ENCODE measurements around the gene TMA7.
A peak's percentile ranks its signal among the peaks of the same experiment; 100 is the strongest.

The TMA7 gene

DNA sequence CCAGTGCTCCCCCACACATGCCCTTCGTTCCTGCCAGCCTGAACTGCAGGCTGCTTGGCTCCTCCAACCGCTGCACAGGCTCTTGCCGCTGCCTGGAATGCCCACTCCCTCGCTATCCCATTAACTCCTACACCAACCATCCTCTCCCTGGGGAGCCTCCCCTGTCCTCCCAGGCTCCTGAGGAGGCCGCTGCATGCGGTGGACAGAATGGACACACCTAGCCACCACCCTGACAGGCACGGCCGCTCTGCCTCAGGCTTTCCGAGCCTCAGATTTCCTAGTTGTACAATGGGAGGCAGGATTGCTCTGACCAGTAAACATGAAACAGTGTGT, 12.5 kb upstream of the TMA7 start:
- Histone ChIP-seq H3K4me1 (ENCODE audit: control insufficient read depth, insufficient read depth, low read length) (peaks cover 15% of the 10 kb centered on the region), H3K27me3 (ENCODE audit: control insufficient read depth, insufficient read depth, low read length) (no peaks in the 10 kb centered on the region), H3K9me3 (ENCODE audit: control insufficient read depth, insufficient read depth, low read length) (no peaks in the 10 kb centered on the region), H3K36me3 (ENCODE audit: control insufficient read depth, insufficient read depth, low read length) (peaks cover 26% of the 10 kb centered on the region), H3K4me3 (ENCODE audit: low read depth, low read length) (no peak overlapping the region), H3K9ac (ENCODE audit: low read depth, low read length) (peak overlapping the region; percentile 42)

DNA sequence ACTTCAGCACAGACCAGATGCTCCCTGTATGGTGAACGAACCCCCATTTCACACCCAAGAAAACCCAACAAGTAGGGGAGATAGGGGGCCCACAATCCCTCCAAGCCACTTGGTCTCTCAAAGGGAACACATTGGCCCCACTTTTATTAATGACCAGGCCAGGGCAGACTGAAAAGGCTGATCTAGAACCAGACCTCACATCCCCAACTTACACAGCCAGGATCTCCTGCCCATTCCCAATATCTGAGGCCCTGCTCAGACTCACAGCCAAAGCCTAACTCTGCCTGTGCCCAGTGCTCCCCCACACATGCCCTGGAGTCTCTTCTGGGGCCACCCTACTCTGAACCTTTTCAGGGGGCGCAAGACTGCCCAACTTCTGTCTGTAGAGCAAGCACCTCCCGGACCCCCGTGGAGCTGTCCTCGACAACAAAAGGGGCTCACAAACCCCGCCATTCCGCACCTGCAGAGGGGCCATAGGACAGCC, 11.9 kb upstream of the TMA7 start:
- Histone ChIP-seq H3K4me3 (ENCODE audit: low read depth, low read length) (peak overlapping the region; percentile 78), H3K27me3 (ENCODE audit: control insufficient read depth, insufficient read depth, low read length) (no peaks in the 10 kb centered on the region), H3K36me3 (ENCODE audit: control insufficient read depth, insufficient read depth, low read length) (peaks cover 31% of the 10 kb centered on the region), H3K9me3 (ENCODE audit: control insufficient read depth, insufficient read depth, low read length) (no peaks in the 10 kb centered on the region), H3K4me1 (ENCODE audit: control insufficient read depth, insufficient read depth, low read length) (peaks cover 18% of the 10 kb centered on the region), H3K9ac (ENCODE audit: low read depth, low read length) (peak overlapping the region; percentile 47)

DNA sequence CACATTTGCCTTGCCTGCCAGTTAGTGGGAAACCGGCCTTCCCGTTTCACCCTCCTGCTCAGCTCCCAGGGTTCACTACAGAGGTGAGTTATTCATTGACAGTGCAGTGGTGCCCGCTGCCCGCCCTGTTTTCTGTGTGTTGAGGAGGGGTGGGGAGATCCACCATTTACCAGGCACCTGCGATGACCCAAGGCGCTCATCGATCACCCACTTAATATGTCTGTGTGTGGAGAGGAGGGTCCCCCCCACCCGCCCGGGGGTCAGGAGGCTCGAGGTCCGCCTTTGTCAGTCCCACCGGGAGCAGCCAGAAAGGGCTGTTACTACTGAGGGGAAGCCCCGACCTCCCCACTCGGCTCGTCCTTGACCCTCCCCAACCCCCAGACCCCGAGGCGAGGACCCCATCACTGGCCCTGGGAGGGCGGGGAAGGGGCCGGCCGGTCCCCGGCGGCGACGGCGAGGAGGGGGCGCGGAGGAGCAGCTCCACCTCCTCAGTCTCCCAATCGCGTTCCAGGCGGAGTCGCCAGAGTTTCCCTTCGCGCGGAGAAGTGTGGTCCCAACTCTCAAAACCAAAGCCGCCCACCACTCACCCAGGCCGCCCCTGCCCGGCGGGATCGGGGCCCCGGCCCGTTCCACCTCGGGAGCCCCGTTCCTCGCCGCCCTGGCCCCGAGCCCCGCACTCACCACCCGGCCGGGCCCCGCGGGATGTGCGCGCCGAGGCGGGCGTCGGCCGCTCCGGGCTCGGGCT, 11.3 kb upstream of the TMA7 start:
- H3K27me3 ChIP-seq (ENCODE audit: control insufficient read depth, insufficient read depth, low read length), result no peaks in the 10 kb centered on the region

DNA sequence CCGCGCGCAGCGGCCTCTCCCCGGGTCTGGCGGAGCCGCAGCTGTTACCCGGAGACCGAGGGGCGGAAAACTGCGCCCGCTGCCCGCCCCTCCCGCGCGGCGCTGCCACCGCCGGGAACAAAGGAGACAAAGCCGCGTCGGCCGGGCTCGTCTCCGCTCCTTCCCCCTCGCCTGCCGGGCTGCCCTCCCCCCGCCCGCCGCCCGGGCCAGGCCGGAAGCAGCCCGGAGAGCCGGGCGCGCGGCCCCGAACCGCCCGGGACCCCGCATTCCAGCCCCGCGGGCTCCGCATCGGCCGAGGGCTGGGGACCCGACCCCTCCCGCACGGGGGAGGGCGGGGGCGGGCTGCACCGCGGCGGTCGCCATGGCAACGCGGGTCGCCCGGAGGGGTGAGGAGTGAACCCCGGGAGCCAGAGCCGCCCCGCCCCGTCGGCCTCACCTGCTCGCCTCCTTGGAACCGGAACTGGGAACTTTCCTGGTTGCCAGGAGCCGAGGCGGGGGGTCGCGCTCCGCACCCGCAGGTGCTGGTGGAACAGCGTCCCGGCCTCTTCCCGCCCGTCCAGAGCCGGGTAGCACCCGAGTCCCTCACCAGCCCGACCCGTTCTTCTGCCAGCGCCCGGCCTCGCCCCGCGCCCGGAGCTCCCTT, 10.6 kb upstream of the TMA7 start:
- Histone ChIP-seq H3K27me3 (ENCODE audit: control insufficient read depth, insufficient read depth, low read length) (no peaks in the 10 kb centered on the region), H3K4me3 (ENCODE audit: low read depth, low read length) (peak overlapping the region; percentile 78), H3K9ac (ENCODE audit: low read depth, low read length) (peak overlapping the region; percentile 70), H3K4me1 (ENCODE audit: control insufficient read depth, insufficient read depth, low read length) (peaks cover 19% of the 10 kb centered on the region), H3K9me3 (ENCODE audit: control insufficient read depth, insufficient read depth, low read length) (no peaks in the 10 kb centered on the region), H3K36me3 (ENCODE audit: control insufficient read depth, insufficient read depth, low read length) (peaks cover 26% of the 10 kb centered on the region)

More for the DNA sequence above, 11.3 kb upstream of the TMA7 start:
- H3K36me3 ChIP-seq (ENCODE audit: control insufficient read depth, insufficient read depth, low read length), result peaks cover 29% of the 10 kb centered on the region
- peaks cover 19% of the 10 kb centered on the region for H3K4me1 ChIP-seq (ENCODE audit: control insufficient read depth, insufficient read depth, low read length)
- H3K4me3 ChIP-seq (ENCODE audit: low read depth, low read length), result peak overlapping the region; percentile 78
- no peaks in the 10 kb centered on the region for H3K9me3 ChIP-seq (ENCODE audit: control insufficient read depth, insufficient read depth, low read length)
- H3K9ac ChIP-seq (ENCODE audit: low read depth, low read length), result peak overlapping the region; percentile 70

DNA sequence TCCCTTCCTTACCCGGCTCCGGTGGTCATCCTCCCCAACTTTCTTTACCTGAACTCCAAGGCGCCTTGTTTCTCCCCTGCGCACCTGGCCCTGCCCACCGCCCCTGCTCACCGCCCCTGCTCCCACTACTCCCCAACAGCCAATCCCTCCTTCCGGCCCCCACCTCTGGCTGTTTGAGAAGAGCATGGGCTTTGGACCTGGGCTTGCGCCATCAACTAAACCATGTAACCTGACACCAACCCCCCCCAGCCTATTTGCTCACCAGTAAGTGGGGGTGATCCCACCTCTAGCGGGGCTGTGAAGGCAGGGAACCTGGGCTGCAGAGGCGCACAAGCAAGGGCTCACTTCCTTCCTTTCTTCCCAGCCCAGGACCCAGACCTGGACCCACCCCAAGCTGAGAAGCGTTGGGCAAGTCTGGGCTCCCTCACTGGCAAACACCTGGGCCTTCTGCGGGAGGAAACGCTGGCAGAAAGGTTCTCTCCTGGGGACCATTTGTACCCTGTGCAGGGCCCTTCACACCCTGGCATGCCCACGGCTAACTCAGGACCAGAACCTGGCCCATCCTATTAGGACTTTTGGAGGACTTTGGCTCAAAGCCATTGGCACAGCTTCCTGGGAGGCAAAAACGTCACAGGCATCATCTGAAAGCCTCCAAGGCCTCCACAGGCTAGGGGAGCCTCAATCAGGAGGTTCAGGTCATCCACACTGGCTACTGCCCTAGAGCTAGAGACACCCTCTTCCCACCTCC, 9.9 kb upstream of the TMA7 start, which contains the start of gene PLXNB1:
PLXNB1 (minus strand) TSS at position 127 of the 748 bp plus-strand sequence. CDS start 5,475 bp downstream, outside the sequence.
- Histone ChIP-seq H3K27me3 (ENCODE audit: control insufficient read depth, insufficient read depth, low read length) (no peaks in the 10 kb centered on the region), H3K9ac (ENCODE audit: low read depth, low read length) (peak within 1 kb of the TSS; percentile 79), H3K4me1 (ENCODE audit: control insufficient read depth, insufficient read depth, low read length) (peaks cover 19% of the 10 kb centered on the region), H3K4me3 (ENCODE audit: low read depth, low read length) (peak within 1 kb of the TSS; percentile 78), H3K9me3 (ENCODE audit: control insufficient read depth, insufficient read depth, low read length) (no peaks in the 10 kb centered on the region), H3K36me3 (ENCODE audit: control insufficient read depth, insufficient read depth, low read length) (peaks cover 26% of the 10 kb centered on the region)

DNA sequence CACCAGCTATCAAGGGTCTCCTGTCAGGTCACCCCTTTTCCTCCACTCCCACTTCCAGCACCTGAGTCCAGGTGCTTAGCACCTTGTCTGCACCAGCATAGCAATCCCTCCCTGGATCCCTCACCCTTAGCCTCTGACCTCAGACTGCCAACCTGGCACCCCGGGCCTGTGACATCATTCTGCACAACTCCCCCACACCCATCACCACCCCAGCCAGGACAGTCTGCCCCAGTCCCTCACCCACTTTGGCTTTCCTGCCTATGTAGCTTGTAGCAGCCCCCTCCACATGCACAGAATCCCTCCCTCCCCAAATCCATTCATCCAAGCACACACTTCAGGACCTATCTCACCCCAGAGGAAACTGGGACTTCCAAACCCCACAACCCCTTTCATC, 9.4 kb upstream of the TMA7 start:
- H3K4me3 ChIP-seq (ENCODE audit: low read depth, low read length), result peak overlapping the region; percentile 78
- peaks cover 23% of the 10 kb centered on the region for H3K4me1 ChIP-seq (ENCODE audit: control insufficient read depth, insufficient read depth, low read length)
- peaks cover 26% of the 10 kb centered on the region for H3K36me3 ChIP-seq (ENCODE audit: control insufficient read depth, insufficient read depth, low read length)
- peak overlapping the region; percentile 79 for H3K9ac ChIP-seq (ENCODE audit: low read depth, low read length)
- H3K9me3 ChIP-seq (ENCODE audit: control insufficient read depth, insufficient read depth, low read length), result no peaks in the 10 kb centered on the region
- H3K27me3 ChIP-seq (ENCODE audit: control insufficient read depth, insufficient read depth, low read length), result no peaks in the 10 kb centered on the region

DNA sequence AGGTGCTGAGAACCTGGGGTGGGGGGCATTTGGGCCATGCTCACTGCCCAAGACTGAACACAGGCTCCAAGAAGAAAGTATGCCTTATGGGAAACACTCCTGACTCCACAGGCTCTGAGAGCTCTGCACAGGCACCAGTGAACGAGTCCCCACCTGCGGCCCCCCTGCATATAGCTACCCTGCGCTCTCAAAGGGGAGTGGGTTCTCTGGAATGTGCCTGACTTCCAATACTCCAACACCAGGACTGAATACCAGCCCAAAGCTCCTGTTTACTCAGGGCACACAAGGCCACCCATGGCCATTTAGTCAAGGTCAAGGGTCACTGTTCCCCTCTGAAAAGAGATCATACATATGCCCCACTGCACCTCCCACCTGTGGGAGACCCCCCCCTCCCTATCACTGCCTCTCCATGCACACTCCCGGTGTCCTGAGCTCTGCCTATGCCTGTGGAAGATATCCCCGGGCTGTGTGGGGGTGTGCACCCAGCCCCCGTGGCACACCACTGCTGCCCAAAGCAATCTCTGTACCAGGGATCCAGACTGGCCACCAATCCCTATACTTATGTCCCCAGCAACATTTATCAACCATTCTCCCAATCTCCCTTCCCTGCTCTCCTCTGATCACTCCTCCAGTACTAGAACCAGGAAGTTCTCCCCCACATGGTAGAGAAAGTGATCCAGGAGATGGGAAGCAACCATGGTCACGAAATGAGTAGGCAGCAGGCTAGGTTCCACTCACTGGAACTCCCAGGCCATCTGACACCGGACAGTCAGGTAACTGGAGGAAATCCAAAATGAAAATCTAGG, 8.6 kb upstream of the TMA7 start:
- Histone ChIP-seq H3K9me3 (ENCODE audit: control insufficient read depth, insufficient read depth, low read length) (no peaks in the 10 kb centered on the region), H3K4me3 (ENCODE audit: low read depth, low read length) (no peak overlapping the region), H3K36me3 (ENCODE audit: control insufficient read depth, insufficient read depth, low read length) (peaks cover 26% of the 10 kb centered on the region), H3K27me3 (ENCODE audit: control insufficient read depth, insufficient read depth, low read length) (no peaks in the 10 kb centered on the region), H3K4me1 (ENCODE audit: control insufficient read depth, insufficient read depth, low read length) (peaks cover 25% of the 10 kb centered on the region), H3K9ac (ENCODE audit: low read depth, low read length) (peak overlapping the region; percentile 9)

DNA sequence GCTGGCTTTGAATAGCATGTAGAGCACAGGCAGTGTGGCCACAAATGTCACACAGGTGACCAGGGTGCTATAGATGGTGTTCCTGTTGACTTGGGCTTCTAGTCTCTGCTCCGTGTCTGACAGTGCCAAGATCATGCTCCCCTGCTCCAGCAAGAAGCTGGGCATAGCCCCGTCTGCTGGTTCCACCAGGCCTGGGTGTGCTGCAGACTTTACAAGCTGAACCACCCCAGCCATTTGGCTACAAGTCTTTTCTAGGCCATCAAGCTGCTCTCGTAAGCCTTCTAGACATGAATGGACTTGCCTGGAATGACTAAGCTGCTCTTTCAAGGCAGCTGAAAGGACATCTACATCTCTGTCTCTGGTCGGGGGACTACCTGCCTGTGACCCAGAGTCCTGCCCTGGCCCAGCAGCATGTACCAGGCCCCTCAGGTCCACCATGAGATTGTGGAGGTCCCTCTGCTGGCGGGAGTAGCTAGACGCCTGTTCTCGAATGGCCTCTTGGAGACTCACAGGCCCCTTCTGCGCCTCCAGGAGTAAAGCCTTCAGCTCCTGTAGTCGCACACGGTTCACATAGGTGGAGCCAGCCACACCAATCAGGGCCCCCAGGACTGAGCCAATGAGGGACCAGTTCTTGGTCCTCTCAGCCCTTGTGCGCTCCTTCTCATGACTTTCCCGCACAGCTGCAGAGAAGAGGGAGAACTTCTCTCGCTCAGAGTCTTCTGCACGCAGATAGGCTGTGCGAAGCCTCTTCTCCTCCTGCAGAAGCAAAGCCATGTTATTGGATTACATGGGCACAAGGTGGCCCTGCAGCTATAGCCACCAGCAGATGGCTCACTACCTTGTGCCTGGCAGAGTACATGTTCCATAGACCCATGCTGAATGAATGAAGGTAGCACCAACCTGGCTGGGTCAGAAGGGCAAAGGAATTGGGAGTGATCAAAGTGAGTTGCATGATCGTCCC, 7.4 kb upstream of the TMA7 start:
- no peak overlapping the region for H3K4me3 ChIP-seq (ENCODE audit: low read depth, low read length)
- H3K9me3 ChIP-seq (ENCODE audit: control insufficient read depth, insufficient read depth, low read length), result no peaks in the 10 kb centered on the region
- peaks cover 22% of the 10 kb centered on the region for H3K4me1 ChIP-seq (ENCODE audit: control insufficient read depth, insufficient read depth, low read length)
- peaks cover 26% of the 10 kb centered on the region for H3K36me3 ChIP-seq (ENCODE audit: control insufficient read depth, insufficient read depth, low read length)
- H3K9ac ChIP-seq (ENCODE audit: low read depth, low read length), result no peak overlapping the region
- no peaks in the 10 kb centered on the region for H3K27me3 ChIP-seq (ENCODE audit: control insufficient read depth, insufficient read depth, low read length)

DNA sequence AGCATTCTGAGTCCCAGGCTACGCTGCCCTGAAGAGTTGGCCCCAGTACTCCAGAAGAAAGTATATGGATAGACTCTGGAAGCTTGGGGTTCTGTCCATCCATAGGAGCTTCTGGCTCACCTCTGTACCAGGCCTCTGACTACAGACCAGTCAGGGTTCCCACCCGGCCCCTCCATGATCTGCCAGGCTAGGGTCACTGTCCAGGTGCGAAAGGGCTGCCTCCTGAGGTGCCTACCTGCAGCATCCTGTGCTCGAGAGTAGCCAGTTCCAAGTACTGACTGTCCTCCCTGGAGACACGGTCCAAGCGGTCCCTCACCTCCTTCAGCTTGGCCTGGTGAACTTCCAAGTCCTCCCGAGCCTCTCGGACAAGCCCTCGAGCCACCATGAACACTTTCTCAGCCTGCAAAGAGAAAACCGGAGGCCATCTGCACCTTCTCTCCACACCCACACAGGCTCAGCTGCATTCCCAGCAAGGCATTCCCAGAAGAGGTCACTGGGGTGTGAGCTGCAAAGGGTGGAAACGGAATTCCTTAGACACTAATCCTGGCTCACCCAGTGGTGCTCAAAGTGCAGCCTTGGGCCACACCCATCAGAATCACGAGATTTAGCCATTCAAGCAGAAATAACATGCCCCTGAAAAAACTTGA, 6.5 kb upstream of the TMA7 start:
- Histone ChIP-seq H3K27me3 (ENCODE audit: control insufficient read depth, insufficient read depth, low read length) (no peaks in the 10 kb centered on the region), H3K36me3 (ENCODE audit: control insufficient read depth, insufficient read depth, low read length) (peaks cover 26% of the 10 kb centered on the region), H3K9me3 (ENCODE audit: control insufficient read depth, insufficient read depth, low read length) (no peaks in the 10 kb centered on the region), H3K4me1 (ENCODE audit: control insufficient read depth, insufficient read depth, low read length) (peaks cover 20% of the 10 kb centered on the region), H3K9ac (ENCODE audit: low read depth, low read length) (no peak overlapping the region), H3K4me3 (ENCODE audit: low read depth, low read length) (no peak overlapping the region)

DNA sequence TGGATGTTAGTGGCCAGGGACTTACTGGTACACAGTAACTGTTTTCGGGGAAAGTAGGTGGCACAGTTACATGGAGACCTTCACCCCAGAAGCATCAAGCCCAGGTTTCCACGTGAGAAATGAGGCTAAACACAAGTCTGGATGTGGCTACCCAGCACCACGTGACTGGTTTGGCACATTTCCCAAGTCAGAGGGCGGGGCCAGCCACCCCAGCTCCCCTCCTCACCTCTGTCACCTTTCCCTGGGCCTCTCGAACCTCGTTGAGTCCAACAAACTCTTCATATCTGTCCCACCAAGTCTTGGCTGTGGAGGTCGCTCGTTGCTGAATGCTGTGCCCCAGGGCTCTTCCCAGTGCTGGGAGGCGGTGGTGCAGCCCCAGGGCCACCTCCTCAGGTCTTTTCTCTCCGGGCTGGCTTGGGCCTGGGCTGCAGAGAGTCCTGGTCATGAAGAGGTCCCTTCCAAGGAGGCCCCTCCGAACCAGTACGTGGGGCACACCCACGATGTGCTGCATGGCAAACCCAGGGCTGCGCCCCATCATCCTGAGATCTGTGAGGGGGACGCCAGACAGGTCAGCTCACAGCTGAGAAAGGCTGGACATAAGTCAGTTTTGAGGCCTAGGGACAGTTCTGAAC, 5.3 kb upstream of the TMA7 start:
- Histone ChIP-seq H3K4me3 (ENCODE audit: low read depth, low read length) (no peak overlapping the region), H3K4me1 (ENCODE audit: control insufficient read depth, insufficient read depth, low read length) (peaks cover 20% of the 10 kb centered on the region), H3K9ac (ENCODE audit: low read depth, low read length) (no peak overlapping the region), H3K27me3 (ENCODE audit: control insufficient read depth, insufficient read depth, low read length) (no peaks in the 10 kb centered on the region), H3K9me3 (ENCODE audit: control insufficient read depth, insufficient read depth, low read length) (no peaks in the 10 kb centered on the region), H3K36me3 (ENCODE audit: control insufficient read depth, insufficient read depth, low read length) (peaks cover 26% of the 10 kb centered on the region)
